Natural killer cell (primary cell): ENCODE data around the gene ITPKB. TPM values are rescaled to one million over a fixed set of nuclear protein-coding genes. Genes with fewer than 3 reads are reported as not detected.
A peak's percentile ranks its signal among the peaks of the same experiment; 100 is the strongest.

Experiments used
- ATAC-seq, 3 donors: fragments of 150-1000 bp in 2 of 3; fragments of 200-7000 bp in 1 of 3; cut with Tn5 transposase; 1 replicate in 1 of 3; 2 replicates in 2 of 3; pipeline ENCODE4 v1.10.0; 2021; ENCODE audit warnings: mild to moderate bottlenecking in 2 of 3, moderate library complexity in 2 of 3
- DNase-seq, 2 donors: peaks; one replicate each; pipeline versions ENCODE4 v3.0.0 to v3.0.0-alpha.2; 2013 to 2021; ENCODE audit warnings: mixed read lengths in 1 of 2
- H3K27ac ChIP-seq: one replicate; pipeline ENCODE4 v1.5.1; 2013; ENCODE audit warnings: mild to moderate bottlenecking, low read length
- H3K27me3 ChIP-seq: one replicate; pipeline ENCODE4 v1.6.1; 2013; ENCODE audit warnings: low read length; ENCODE audit not compliant: control insufficient read depth, insufficient read depth
- H3K36me3 ChIP-seq: one replicate; pipeline ENCODE4 v1.6.1; 2013; ENCODE audit warnings: low read length; ENCODE audit not compliant: control insufficient read depth, insufficient read depth
- H3K4me1 ChIP-seq: one replicate; pipeline ENCODE4 v1.6.1; 2013; ENCODE audit warnings: low read length; ENCODE audit not compliant: control insufficient read depth, insufficient read depth
- H3K4me3 ChIP-seq: one replicate; pipeline ENCODE4 v1.5.1; 2013; ENCODE audit warnings: low read length
- H3K9me3 ChIP-seq: one replicate; pipeline ENCODE4 v1.6.1; 2013; ENCODE audit warnings: low read length; ENCODE audit not compliant: control insufficient read depth, insufficient read depth
- H3K27ac Mint-ChIP-seq, 2 donors: one replicate each; pipeline ENCODE4 v1.8.0; 2022; ENCODE audit warnings: mild to moderate bottlenecking in 2 of 2, mixed read lengths in 2 of 2, moderate library complexity in 1 of 2
- H3K27me3 Mint-ChIP-seq, 2 donors: one replicate each; pipeline ENCODE4 v1.8.0; 2022; ENCODE audit warnings: low read depth in 2 of 2, mixed read lengths in 2 of 2
- H3K36me3 Mint-ChIP-seq: one replicate; pipeline ENCODE4 v1.8.0; 2022; ENCODE audit warnings: mixed read lengths
- H3K4me1 Mint-ChIP-seq, 2 donors: one replicate each; pipeline ENCODE4 v1.8.0; 2022; ENCODE audit warnings: mixed read lengths in 2 of 2
- H3K4me3 Mint-ChIP-seq: one replicate; pipeline ENCODE4 v1.8.0; 2022; ENCODE audit warnings: mild to moderate bottlenecking, moderate library complexity, mixed read lengths
- H3K9me3 Mint-ChIP-seq, 2 donors: one replicate each; pipeline ENCODE4 v1.8.0; 2022; ENCODE audit warnings: mixed read lengths in 2 of 2
- CTCF ChIP-seq: fragments of 200-600 bp; IDR thresholded peaks from one replicate; pipeline ENCODE4 v1.8.0; 2022; ENCODE audit warnings: antibody characterized with exemption
- WGBS: methylation state at CpG from one replicate; pipeline ENCODE4 v1.1.7; 2013; ENCODE audit warnings: missing lambda C conversion rate; ENCODE audit not compliant: insufficient coverage; 5-methylcytosine and 5-hydroxymethylcytosine counted together
- intact Hi-C: fragments of 100-400 bp; cut with micrococcal nuclease; formaldehyde crosslinking; loops from one replicate; pipeline ENCODE4 v1.14.2; 2022
- total RNA-seq, 4 donors: library from RNA; stranded (reverse); fragments of 120-200 nt in 1 of 4; gene quantifications; one replicate each; pipeline versions ENCODE4 v1.2.3 to v1.2.4, GENCODE V29; 2013 to 2022

Gene ITPKB
- total RNA-seq, 3 donors from 2014 or later (not counting 1 experiment from before 2014, with no cell fraction given) = 92.2 to 133 (median 99.0) TPM

- DNase-seq = peak; percentile 72 to 91
These were observed 61.8 kb downstream of the ITPKB start for GRCh38 chr1:226677027-226678020.

GRCh38 chr1:226676381-226676780 lies 62.7 kb downstream of the ITPKB start:
- no peak for TF ChIP-seq CTCF
- peak overlapping the region; percentile 91 for H3K4me3 Mint-ChIP-seq
- DNase-seq (peak in 1 of 2 donors; percentile 50), ATAC-seq (no peak)
- H3K4me1 Mint-ChIP-seq = peaks cover 98 to 99% of the 10 kb centered on the region in 2 donors
- H3K27ac ChIP-seq = peak overlapping the region; percentile 94
- H3K4me3 ChIP-seq = no peak overlapping the region
- no peaks in the 10 kb centered on the region for H3K9me3 ChIP-seq
- H3K27me3 ChIP-seq = no peaks in the 10 kb centered on the region
- WGBS = 11% methylated on average over 3 of the region's 5 CpGs
- no peaks in the 10 kb centered on the region for H3K27me3 Mint-ChIP-seq
- intact Hi-C loops = loop anchor here (5.0 kb wide), 1 partner anchor 34 kb away; no protein-coding TSS in a partner anchor
- no peaks in the 10 kb centered on the region for H3K36me3 Mint-ChIP-seq
- peaks cover 8% of the 10 kb centered on the region for H3K36me3 ChIP-seq
- H3K27ac Mint-ChIP-seq = peak overlapping the region; percentile 97 to 99
- peaks cover 99% of the 10 kb centered on the region for H3K4me1 ChIP-seq
- H3K9me3 Mint-ChIP-seq = no peaks in the 10 kb centered on the region

More at GRCh38 chr1:226677027-226678020, 61.8 kb downstream of the ITPKB start:
- peak overlapping the region; percentile 16 for H3K4me3 ChIP-seq
- WGBS = 40% methylated on average over 11 of the region's 13 CpGs
- peak overlapping the region; percentile 91 for H3K4me3 Mint-ChIP-seq
- intact Hi-C loops = loop anchor here (1.0 to 5.0 kb wide), 2 partner anchors 35 to 121 kb away; no protein-coding TSS in a partner anchor
- no peak for TF ChIP-seq CTCF
- peak overlapping the region; percentile 94 for H3K27ac ChIP-seq
- ATAC-seq = peak; percentile 67 to 88 (median 77)
- H3K4me1 Mint-ChIP-seq = peaks cover 98% of the 10 kb centered on the region in 2 donors
- no peaks in the 10 kb centered on the region for H3K27me3 Mint-ChIP-seq
- H3K27me3 ChIP-seq = no peaks in the 10 kb centered on the region
- H3K9me3 ChIP-seq = no peaks in the 10 kb centered on the region
- no peaks in the 10 kb centered on the region for H3K36me3 Mint-ChIP-seq
- peaks cover 97% of the 10 kb centered on the region for H3K4me1 ChIP-seq
- no peaks in the 10 kb centered on the region for H3K9me3 Mint-ChIP-seq
- peak overlapping the region; percentile 97 to 99 for H3K27ac Mint-ChIP-seq
- peaks cover 3% of the 10 kb centered on the region for H3K36me3 ChIP-seq

- DNase-seq = peak in 1 of 2 donors; percentile 58
- Mint-ChIP-seq H3K9me3 (no peaks in the 10 kb centered on the region), H3K4me3 (peak overlapping the region; percentile 91), H3K4me1 (peaks cover 98 to 99% of the 10 kb centered on the region in 2 donors), H3K27me3 (no peaks in the 10 kb centered on the region), H3K27ac (peak overlapping the region; percentile 97 to 99), H3K36me3 (no peaks in the 10 kb centered on the region)
- 36% methylated on average over 6 of the region's 7 CpGs for WGBS
- no peak for TF ChIP-seq CTCF
- Histone ChIP-seq H3K27me3 (no peaks in the 10 kb centered on the region), H3K4me1 (peaks cover 98% of the 10 kb centered on the region), H3K9me3 (no peaks in the 10 kb centered on the region), H3K4me3 (no peak overlapping the region), H3K36me3 (peaks cover 11% of the 10 kb centered on the region), H3K27ac (peak overlapping the region; percentile 94)
- ATAC-seq = no peak
- intact Hi-C loops = loop anchor here (1.0 to 5.0 kb wide), 4 partner anchors 13 to 63 kb away; partner anchors contain the start of gene ITPKB
These were observed 63.2 kb downstream of the ITPKB start for GRCh38 chr1:226675715-226676357.
